Measurements from ENCODE around the gene CLIC3.

- TF ChIP-seq EZH2 (IDR thresholded peaks at IDR 0.05) (no peak), POLR2AphosphoS5 (IDR thresholded peaks at IDR 0.05; ENCODE audit: borderline replicate concordance, low read depth, low read length) (no peak), FOXP2 (optimal IDR thresholded peaks at IDR 0.05; ENCODE audit: control extremely low read depth, extremely low read length, insufficient read depth) (no peak)
Observed at GRCh38 chr9:137014166-137014565, 17.8 kb upstream of the CLIC3 start.

Data from SK-N-MC (cell line).